Tibial nerve (tissue), 4 donors: ENCODE data around the gene ZNF408. TPM values are rescaled to one million over a fixed set of nuclear protein-coding genes. Genes with fewer than 3 reads are reported as not detected.

ENCODE experiments used
- DNase-seq, 2 donors: peaks; one replicate each; pipeline ENCODE4 v3.0.0-alpha.2; 2019; ENCODE audit warnings: low spot score in 2 of 2
- H3K27ac ChIP-seq, 4 donors: fragments of 200-600 bp; sonication (generic) in 3 of 4; one replicate each; pipeline ENCODE4 v1.5.1; 2017 to 2019; ENCODE audit warnings: mild to moderate bottlenecking in 1 of 4
- H3K27me3 ChIP-seq, 2 donors: fragments of 200-600 bp; sonication (generic) in 1 of 2; one replicate each; pipeline versions ENCODE4 v1.5.1 to v1.6.0; 2017 to 2019
- H3K36me3 ChIP-seq, 3 donors: fragments of 200-600 bp; sonication (generic); one replicate each; pipeline ENCODE4 v1.5.1; 2018 to 2019
- H3K4me1 ChIP-seq, 4 donors: fragments of 200-600 bp; sonication (generic) in 3 of 4; one replicate each; pipeline ENCODE4 v1.5.1; 2017 to 2019
- H3K4me3 ChIP-seq, 4 donors: fragments of 200-600 bp; sonication (generic) in 3 of 4; one replicate each; pipeline ENCODE4 v1.5.1; 2017 to 2019; ENCODE audit warnings: mild to moderate bottlenecking in 1 of 4, moderate library complexity in 1 of 4
- H3K9me3 ChIP-seq, 4 donors: fragments of 200-600 bp; sonication (generic) in 3 of 4; one replicate each; pipeline ENCODE4 v1.5.1; 2017 to 2019
- EP300 ChIP-seq, 2 donors: sonication (generic); formaldehyde crosslinking; IDR thresholded peaks; one replicate each; pipeline ENCODE4 v1.6.1; 2017; ENCODE audit warnings: antibody characterized with exemption in 2 of 2, mild to moderate bottlenecking in 1 of 2
- POLR2A ChIP-seq, 2 donors: fragments of 450-650 bp; IDR thresholded peaks; one replicate each; pipeline ENCODE4 v1.6.1; 2017; ENCODE audit warnings: antibody characterized with exemption in 2 of 2, mild to moderate bottlenecking in 2 of 2, moderate library complexity in 2 of 2
- WGBS, 2 donors: methylation state at CpG; one replicate each; pipeline ENCODE4 v1.1.5; 2018; 5-methylcytosine and 5-hydroxymethylcytosine counted together
- total RNA-seq, 4 donors: library from RNA; depleted of rRNA; stranded (reverse); fragments of >200 nt; gene quantifications; one replicate each; pipeline ENCODE4 v1.1.0, GENCODE V29; 2016
- TF ChIP-seq, protein P1 (sequence below), 5 experiments: fragments of 200-600 bp in 3 of 5; fragments of 450-650 bp in 2 of 5; sonication (generic) in 3 of 5; IDR thresholded peaks; one replicate each; pipeline ENCODE4 v1.5.1; 2016 to 2019; ENCODE audit warnings: antibody characterized with exemption in 5 of 5, mild to moderate bottlenecking in 3 of 5, moderate library complexity in 2 of 5

ZNF408 gene
- 10 to 100 TPM in 3 of 4 donors, 1 to 10 TPM in 1; 8.8 to 21.6 (median 13.7) TPM for total RNA-seq

DNA sequence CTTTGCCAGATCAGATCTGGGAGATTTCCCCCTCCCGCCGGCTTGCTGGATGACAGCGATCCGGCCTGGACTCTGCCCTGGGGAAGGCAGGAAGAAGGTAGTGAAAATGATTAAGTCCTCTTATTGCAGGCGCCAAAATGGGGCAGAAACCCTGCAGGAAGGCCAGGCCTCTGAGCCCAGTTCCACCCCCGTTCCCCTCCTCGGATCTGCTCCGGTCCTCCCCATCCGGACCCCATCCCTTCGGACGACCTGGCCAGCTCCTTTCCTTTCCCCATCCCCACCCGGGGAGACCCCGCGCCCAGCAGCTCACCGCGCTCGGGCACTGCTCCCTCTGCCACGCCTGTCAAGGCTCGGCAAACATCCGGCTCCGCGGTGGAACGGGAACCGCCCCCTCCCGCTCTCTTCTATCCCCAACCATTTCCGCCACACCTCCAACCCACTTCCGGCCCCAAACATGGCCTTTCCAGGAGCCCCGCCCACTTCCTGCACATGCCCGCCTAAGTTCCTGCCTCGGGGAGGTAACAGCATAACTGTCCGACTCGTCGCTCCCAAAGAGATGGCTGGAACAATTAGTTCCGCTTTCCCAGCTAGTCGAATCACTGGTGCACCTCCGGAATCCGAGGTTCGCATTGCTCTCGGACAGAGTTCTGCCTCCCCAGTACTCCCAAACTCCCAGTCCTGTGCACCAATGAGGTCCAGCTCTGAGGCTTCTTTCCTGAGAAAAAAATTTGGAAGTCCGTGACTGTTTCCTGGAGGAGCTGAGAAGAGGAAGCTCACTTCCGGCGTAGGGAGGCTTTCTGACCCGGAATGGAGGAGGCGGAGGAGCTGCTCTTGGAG lies at the start of gene ZNF408, which contains the start of gene ARHGAP1:
TSS of gene ZNF408 (plus strand) at position 791 of the 837 bp plus-strand sequence. CDS start at position 808, 17 bp downstream.
TSS of gene ARHGAP1 (minus strand) at position 379 of the 837 bp plus-strand sequence. CDS start 4,512 bp downstream, outside the sequence.
- Histone ChIP-seq H3K4me3 (peak within 1 kb of the TSS; percentile 77 to 92 (median 86)), H3K27ac (peak within 1 kb of the TSS; percentile 80 to 94 (median 92)), H3K9me3 (no peaks in the 10 kb centered on the region), H3K36me3 (peaks cover 3 to 51% (median 28%) of the 10 kb centered on the region in 3 donors), H3K4me1 (peaks cover 0 to 64% (median 45%) of the 10 kb centered on the region in 4 donors), H3K27me3 (no peaks in the 10 kb centered on the region)
- 0 to 1% methylated on average over 44 of the region's 44 CpGs for WGBS, 2 donors
- DNase-seq = peak; percentile 99 to 100
- TF ChIP-seq POLR2A (IDR thresholded peaks at IDR 0.05) = peak; percentile 7 to 58
- peak; percentile 90 to 91 for TF ChIP-seq EP300 (IDR thresholded peaks at IDR 0.05)
- TF ChIP-seq, protein P1, sequence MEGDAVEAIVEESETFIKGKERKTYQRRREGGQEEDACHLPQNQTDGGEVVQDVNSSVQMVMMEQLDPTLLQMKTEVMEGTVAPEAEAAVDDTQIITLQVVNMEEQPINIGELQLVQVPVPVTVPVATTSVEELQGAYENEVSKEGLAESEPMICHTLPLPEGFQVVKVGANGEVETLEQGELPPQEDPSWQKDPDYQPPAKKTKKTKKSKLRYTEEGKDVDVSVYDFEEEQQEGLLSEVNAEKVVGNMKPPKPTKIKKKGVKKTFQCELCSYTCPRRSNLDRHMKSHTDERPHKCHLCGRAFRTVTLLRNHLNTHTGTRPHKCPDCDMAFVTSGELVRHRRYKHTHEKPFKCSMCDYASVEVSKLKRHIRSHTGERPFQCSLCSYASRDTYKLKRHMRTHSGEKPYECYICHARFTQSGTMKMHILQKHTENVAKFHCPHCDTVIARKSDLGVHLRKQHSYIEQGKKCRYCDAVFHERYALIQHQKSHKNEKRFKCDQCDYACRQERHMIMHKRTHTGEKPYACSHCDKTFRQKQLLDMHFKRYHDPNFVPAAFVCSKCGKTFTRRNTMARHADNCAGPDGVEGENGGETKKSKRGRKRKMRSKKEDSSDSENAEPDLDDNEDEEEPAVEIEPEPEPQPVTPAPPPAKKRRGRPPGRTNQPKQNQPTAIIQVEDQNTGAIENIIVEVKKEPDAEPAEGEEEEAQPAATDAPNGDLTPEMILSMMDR (IDR thresholded peaks at IDR 0.05) = peak in 2 of 5 experiments; percentile 27 to 48

DNA sequence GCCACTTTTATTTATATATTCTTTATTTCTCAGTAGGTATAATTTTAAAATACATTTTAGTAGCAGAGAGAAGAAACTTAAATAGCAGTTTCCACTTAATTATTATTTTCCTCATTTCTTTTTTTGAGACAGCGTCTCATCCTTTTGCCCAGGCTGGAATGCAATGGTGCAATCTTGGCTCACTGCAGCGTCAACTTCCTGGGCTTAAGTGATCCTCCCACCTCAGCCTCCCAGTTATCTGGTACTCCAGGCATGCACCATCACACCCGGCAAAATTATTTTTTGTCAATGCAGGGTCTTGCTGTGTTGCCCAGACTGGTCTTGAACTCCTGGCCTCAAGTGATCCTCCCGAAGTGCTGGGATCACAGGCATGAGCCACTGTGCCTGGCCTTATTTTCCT lies 45.2 kb upstream of the ZNF408 start:
- Histone ChIP-seq H3K27ac (no peak overlapping the region), H3K9me3 (no peaks in the 10 kb centered on the region), H3K4me3 (no peak overlapping the region), H3K4me1 (peaks cover 0 to 25% (median under 1%) of the 10 kb centered on the region in 4 donors), H3K27me3 (no peaks in the 10 kb centered on the region), H3K36me3 (peaks cover 0 to 98% (median 16%) of the 10 kb centered on the region in 3 donors)
- WGBS, 2 donors = 89 to 90% methylated on average over 4 of the region's 4 CpGs
- TF ChIP-seq POLR2A (IDR thresholded peaks at IDR 0.05) (no peak), EP300 (IDR thresholded peaks at IDR 0.05) (no peak)
- TF ChIP-seq, protein P1 (IDR thresholded peaks at IDR 0.05) = no peak
- DNase-seq = no peak

DNA sequence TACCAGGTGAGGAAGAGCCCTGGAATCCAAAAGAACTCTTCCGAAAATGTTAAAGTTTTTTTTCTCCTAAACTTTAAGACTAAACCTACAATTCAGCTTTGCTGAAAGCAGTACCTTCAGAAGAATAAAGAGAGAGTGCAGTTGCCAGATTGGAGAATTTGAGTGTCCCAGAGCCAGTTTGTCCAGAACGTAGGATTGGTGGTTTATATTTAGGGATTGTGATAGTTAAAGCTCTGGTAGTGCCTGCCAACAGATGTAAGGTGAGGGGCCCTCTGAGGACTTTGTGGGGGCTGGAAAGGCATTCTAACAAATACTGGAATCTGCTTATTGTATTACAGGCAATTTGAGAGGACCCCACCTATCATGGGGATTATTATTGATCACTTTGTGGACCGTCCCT lies 43.6 kb upstream of the ZNF408 start:
- Histone ChIP-seq H3K4me1 (peaks cover 0 to 29% (median 0%) of the 10 kb centered on the region in 4 donors), H3K27me3 (no peaks in the 10 kb centered on the region), H3K27ac (peak overlapping the region in 1 of 4 donors; percentile 67), H3K36me3 (peaks cover 0 to 96% (median 15%) of the 10 kb centered on the region in 3 donors), H3K4me3 (no peak overlapping the region), H3K9me3 (no peaks in the 10 kb centered on the region)
- WGBS, 2 donors = 85 to 93% methylated on average over 3 of the region's 3 CpGs
- no peak for DNase-seq
- no peak for TF ChIP-seq EP300 (IDR thresholded peaks at IDR 0.05)
- no peak for TF ChIP-seq POLR2A (IDR thresholded peaks at IDR 0.05)
- TF ChIP-seq, protein P1 (IDR thresholded peaks at IDR 0.05) = no peak

DNA sequence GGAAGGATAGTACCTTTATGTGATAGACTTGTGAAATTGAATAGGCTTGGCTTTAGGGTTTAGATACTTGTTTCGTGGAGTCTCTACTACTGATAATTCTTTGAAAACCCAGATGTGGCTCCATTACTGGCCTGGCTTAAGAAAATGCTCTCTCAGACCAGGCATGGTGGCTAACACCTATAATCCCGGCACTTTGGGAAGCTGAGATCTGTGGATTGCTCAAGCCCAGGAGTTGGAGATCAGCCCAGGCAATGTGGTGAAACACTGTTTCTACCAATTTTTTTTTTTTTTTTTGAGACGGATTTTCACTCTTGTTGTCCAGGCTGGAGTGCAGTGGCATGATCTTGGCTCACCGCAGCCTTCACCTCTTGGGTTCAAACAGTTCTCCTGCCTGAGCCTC lies 42.6 kb upstream of the ZNF408 start:
- Histone ChIP-seq H3K27ac (peak overlapping the region in 2 of 4 donors; percentile 6 to 67), H3K4me3 (no peak overlapping the region), H3K36me3 (peaks cover 0 to 95% (median 15%) of the 10 kb centered on the region in 3 donors), H3K27me3 (no peaks in the 10 kb centered on the region), H3K9me3 (no peaks in the 10 kb centered on the region), H3K4me1 (peaks cover 0 to 29% (median 0%) of the 10 kb centered on the region in 4 donors)
- WGBS, 2 donors = 82% methylated on average over 4 of the region's 4 CpGs
- TF ChIP-seq POLR2A (IDR thresholded peaks at IDR 0.05) (no peak), EP300 (IDR thresholded peaks at IDR 0.05) (peak in 1 of 2 donors; percentile 37)
- TF ChIP-seq, protein P1 (IDR thresholded peaks at IDR 0.05) = no peak
- peak; percentile 61 to 81 for DNase-seq

DNA sequence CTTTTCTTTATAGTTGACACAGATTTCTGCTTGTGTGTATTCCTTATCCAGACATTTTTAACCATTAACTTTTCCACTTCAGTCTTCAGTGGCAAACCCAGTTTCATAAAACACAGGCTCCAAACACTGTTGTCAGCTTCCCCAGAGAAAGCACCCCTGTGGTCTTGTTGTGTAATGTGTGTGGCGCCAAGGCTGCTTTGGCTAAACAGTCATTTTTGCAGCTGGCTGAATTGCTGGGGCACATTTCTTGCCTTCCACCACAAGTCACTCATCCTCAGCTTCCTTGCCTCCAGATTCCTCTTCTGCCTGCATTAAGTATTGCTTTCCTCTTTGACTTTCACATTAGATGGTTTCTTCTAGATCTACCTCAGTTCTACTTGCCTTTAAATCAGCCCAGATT lies 40.9 kb upstream of the ZNF408 start:
- H3K27ac ChIP-seq = peak overlapping the region in 2 of 4 donors; percentile 46 to 67
- H3K4me1 ChIP-seq = peaks cover 0 to 41% (median 0%) of the 10 kb centered on the region in 4 donors
- WGBS, 2 donors = 75 to 80% methylated on average over 1 of the region's 1 CpG
- DNase-seq = peak; percentile 61 to 69
- H3K4me3 ChIP-seq = no peak overlapping the region
- H3K27me3 ChIP-seq = no peaks in the 10 kb centered on the region
- H3K9me3 ChIP-seq = no peaks in the 10 kb centered on the region
- H3K36me3 ChIP-seq = peaks cover 0 to 93% (median 17%) of the 10 kb centered on the region in 3 donors
- TF ChIP-seq, protein P1 (IDR thresholded peaks at IDR 0.05) = no peak
- TF ChIP-seq EP300 (IDR thresholded peaks at IDR 0.05) = peak in 1 of 2 donors; percentile 75
- TF ChIP-seq POLR2A (IDR thresholded peaks at IDR 0.05) = no peak
